HG02938 (cell line): ENCODE measurements around the gene AHNAK2.
"Not testable (repeated sequence)": the region's sequence is repeated elsewhere in the genome, so short reads cannot be mapped to it uniquely, and the experiment has no call there.

ENCODE experiments used
- ATAC-seq: cut with Tn5 transposase; IDR thresholded peaks from one replicate; pipeline ENCODE4 v1.9.1; 2021; ENCODE audit warnings: mild to moderate bottlenecking, moderate library complexity; ENCODE audit not compliant: unreplicated experiment

AHNAK2 gene

DNA sequence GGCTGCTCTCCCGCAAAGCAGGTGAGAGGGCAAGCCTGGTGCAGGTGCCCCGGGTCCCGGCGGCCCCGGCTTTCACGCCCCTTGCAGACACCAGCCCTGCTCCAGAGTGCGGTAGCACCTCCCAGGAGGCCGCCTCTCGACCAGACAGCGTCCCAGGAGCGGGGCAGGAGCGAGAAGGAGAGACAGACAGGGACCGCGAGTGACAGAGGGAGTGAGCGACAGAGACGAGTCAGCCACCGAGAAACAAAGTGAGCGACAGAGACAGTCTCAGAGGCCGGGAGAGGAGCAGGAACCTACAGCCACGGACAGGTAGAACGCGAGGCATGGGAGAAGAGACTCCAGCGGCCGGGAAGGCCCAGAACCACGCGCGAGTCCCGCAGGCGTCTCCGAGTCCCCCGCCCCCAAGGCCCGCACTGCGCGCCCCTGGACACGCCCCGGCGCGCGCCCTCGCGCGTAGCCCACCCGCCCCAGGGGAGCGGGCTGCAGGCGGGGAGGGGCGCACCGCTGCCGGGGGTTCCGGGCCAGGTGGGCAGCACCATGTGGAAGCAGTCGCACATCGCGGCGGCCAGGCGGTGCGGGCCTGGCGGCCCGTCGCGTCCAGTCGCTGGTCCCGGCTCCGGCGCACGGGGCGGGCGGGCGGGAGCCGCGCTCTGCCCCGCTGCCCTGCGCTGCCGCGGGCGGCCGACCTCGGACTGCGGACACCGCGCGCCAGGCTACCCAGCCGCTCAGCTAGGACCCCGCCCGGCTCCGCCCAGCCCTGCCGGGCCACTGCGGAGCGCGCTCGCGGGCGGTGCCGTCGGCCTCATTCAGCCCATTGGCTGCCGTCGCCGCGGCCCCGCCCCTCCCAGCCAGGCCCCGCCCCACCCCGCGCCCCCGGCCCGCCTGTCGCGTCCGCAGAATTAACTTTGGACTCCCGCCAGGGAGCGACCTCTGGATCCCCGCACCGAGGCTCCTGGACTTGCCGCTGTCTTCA, at the start of gene AHNAK2:
Gene AHNAK2 (minus strand): TSS at position 694 of the 973 bp plus-strand sequence. CDS start 137 bp downstream, at position 557.
- ATAC-seq: no peak

DNA sequence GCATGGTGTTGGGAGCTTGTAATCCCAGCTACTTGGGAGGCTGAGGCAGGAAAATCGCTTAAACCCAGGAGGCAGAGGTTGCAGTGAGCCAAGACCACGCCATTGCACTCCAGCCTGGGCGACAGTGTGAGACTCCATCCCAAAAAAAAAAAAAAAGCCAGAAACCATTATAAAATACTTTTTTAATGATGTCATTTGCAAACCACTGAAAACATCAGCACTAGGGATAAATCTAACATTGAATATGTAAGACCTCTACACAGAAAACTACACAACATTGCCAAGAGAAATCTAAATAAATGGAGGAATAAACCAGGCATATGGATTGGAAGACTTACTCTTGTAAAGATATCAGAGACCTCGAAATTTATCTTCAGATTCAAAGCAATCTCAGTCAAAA, 49.5 kb upstream of the AHNAK2 start:
- ATAC-seq: not testable (repeated sequence)

DNA sequence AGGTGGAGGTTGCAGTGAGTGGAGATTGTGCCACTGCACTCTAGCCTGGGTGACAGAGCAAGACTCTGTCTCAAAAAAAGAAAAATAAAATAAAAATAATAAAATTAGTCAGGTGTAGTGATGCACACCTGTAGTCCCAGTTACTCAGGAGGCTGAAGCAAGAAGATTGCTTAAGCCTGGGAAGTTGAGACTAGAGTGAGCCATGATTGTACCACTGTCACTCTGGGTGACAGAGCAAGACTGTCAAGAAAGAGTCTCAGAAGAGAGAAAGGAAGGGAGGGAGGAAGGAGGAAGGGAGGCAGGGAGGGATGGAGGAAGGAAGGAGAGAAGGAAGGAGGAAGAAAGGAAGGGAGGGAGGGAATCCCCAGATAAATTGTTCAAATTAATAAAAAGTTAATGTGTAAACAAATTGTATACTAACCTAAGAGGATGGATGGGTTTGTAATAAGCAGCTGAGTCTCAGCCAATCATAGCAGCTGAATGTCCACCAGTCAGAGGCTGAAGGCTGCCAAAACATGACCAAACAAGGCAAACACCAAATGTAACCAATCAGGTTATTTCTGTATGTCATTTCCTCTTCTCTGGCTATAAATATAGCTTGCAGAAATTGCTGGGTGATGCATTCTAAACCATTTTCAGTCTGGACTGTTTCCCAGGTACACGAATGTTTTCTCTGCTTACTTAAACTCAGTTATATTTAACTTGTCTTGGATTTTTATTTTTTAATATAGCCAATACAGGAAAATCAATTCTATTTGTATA, 48.8 kb upstream of the AHNAK2 start:
- no peak for ATAC-seq

DNA sequence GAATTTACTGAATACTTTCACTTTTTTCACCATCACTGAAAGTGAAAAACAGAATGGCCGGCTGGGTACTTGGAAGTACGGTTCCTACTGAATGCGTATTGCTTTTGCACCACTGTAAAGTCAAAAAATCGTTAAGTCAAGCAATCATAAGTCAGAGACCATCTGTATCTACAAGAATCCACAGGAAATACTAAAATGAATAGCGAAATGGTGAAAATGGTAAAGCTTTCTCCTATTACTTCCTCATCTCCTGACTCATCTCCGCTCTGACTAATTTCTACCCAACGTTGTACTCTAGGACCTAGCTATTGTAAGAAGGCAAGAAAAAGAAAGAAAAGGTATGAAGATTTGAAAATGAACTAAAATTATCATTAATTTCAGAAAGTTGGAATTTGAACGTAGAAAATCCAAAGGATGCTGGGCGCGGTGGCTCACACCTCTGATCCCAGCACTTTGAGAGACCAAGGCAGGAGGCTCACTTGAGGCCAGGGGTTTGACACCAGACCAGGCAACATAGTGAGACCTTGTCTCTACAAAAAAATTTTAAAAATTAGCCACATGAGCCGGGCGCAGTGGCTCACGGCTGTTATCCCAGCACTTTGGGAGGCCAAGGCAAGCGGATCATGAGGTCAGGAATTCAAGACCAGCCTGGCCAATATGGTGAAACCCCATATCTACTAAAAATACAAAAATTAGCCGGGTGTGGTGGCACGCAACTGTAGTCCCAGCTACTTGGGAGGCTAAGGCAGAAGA, 48.0 kb upstream of the AHNAK2 start:
- ATAC-seq: no peak

DNA sequence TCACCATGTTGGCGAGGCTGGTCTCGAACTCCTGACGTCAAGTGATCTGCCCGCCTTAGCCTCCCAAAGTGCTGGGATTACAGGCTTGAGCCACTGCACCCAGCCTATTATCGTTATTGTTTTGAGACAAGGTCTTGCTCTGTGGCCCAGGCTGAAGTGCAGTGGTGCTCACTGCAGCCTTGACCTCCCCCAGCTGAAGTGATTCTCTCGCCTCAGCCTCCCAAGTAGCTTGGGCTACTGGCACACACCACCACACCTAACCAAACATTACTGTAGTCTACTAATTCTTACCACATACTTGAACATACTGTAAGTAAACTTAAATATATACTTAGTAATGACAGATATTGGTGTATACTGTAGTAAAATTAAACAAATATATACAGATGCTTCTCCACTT, 47.3 kb upstream of the AHNAK2 start:
- ATAC-seq: no peak

DNA sequence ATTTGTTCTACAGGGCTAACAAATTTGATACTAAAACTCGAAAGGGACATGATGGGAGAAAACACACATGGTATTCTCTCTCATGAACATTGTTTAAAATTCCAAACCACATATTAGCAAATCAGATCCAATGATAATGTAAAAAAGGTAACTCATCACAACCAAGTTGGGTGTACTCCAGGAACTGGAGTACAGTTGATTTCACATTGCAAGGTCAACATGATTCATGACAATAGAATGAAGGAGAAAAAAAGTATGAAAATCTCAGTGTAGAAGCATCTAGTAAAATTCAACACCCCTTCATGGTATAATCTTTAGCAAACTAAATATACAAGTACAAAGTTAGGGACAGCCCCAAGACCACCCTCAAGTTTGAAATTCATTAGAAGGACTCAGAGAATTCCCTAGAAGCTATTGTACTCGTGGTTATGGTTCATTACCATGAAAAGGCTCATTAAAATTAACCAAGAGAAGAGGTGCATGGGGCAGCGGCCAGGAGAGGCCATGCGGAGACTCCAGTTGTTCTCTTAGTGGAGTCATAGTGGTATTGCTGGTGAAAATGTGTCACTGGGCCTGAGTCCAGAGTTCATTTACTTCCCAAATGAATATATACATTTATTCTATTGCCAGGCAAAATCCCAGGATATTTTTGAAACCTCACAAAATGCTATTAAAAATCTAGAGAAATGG, 45.8 kb upstream of the AHNAK2 start:
- ATAC-seq: no peak

DNA sequence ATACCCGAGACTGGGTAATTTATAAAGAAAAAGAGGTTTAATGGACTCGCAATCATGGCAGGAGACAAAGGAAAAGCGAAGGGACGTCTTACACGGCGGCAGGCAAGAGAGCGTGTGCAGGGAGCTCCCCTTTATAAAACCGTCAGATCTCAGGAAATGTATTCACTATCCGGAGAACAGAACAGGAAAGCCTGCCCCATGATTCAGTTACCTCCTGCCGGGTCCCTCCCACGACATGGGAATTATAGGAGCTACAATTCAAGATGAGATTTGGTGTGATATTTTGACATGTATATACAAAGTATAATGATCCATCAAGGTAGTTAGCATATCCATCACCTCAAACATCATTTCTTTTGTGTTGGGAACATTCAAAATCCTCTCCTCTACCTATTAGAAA, 45.0 kb upstream of the AHNAK2 start:
- ATAC-seq: no peak

DNA sequence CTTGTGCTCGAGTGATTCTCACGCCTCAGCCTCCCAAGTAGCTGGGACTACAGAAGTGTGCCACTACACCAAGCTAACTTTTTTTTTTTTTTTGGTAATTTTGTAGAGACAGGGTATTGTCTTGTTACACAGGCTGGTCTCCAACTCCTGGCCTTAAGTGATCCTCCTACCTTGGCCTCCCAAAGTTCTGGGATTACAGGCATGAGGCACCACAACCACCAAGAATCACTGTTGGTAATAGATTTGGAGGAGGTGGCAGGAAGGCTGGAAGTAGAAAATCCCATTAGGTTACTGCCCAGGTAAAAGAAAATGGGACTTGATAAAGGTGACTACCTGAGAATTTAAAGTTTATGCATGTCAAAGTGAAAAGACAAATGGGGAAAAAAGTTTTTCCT, 44.1 kb upstream of the AHNAK2 start:
- ATAC-seq: no peak

DNA sequence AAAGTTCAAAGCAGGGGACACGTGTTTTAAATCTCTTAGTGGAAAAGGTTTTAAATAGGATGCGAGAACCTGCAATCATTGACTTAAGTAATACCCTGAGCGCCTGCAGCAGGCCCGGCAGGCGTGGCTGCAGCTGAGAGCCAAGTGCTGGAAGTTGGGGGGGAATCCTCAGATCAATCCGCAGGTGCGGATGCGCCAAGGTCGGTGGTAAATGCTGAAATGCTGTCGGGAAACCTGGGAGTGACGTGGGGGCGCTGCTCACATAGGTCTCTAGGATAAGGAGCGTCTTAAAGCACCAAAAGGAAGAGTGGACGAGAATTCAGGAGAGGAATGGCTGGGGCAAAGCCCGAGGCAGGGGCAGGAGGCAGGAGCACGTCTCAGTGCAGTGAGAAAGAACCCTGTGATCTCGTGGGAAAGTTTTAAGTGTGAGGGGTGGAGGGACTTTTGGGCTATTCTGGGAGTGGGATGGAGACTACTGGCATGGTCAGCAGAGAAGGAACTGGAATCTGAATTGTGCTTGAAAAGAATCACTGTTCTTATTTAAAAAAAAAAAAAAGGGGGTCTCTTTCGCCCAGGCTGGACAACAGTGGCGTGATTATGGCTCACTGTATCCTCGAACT, 43.6 kb upstream of the AHNAK2 start:
- ATAC-seq: no peak

DNA sequence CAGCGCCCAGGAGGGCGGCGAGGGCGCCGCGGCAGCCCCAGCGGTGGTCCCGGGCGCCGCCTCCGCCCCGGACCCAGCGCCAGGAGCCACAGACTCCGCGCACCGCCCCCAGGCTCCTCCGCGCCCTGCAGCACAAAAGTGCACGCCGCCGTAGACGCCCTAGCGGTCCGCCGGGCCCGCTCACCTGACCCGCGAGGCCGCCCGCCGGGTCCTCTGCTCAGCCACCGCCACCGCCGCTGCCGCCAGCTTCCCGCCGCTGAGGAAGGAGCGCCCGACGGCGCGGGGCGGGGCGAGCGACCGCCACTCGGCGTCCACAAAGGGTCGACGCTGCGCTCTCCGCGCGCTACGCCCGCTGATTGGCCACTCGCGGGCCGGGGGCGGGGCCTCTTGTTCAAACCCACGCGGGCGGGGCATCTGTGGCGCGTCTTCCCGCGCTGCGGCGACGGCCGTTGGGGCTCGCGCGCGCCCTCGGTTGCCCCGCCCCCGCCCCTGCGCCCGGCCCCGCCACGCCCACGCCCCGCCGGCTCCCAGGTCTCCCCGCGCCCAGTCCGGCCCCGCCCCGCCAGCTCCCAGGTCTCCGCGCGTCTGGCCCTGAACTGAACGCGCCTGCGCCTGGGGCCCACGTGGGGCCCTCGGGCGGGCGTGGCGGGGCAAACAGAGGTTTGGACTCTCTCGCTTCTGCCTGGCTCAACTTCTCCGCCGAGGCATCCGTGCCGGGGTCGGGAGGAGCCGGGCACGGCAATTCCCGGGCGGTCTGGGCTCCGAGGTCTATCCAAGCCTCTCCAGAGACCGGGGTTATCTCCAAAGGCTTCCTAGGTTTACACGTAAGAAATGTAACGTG, 42.9 kb upstream of the AHNAK2 start, which contains the start of gene CDCA4:
Gene CDCA4 (minus strand): TSS at position 269 of the 841 bp plus-strand sequence. CDS start 9,154 bp downstream, outside the sequence.
- ATAC-seq: peak; percentile 58

DNA sequence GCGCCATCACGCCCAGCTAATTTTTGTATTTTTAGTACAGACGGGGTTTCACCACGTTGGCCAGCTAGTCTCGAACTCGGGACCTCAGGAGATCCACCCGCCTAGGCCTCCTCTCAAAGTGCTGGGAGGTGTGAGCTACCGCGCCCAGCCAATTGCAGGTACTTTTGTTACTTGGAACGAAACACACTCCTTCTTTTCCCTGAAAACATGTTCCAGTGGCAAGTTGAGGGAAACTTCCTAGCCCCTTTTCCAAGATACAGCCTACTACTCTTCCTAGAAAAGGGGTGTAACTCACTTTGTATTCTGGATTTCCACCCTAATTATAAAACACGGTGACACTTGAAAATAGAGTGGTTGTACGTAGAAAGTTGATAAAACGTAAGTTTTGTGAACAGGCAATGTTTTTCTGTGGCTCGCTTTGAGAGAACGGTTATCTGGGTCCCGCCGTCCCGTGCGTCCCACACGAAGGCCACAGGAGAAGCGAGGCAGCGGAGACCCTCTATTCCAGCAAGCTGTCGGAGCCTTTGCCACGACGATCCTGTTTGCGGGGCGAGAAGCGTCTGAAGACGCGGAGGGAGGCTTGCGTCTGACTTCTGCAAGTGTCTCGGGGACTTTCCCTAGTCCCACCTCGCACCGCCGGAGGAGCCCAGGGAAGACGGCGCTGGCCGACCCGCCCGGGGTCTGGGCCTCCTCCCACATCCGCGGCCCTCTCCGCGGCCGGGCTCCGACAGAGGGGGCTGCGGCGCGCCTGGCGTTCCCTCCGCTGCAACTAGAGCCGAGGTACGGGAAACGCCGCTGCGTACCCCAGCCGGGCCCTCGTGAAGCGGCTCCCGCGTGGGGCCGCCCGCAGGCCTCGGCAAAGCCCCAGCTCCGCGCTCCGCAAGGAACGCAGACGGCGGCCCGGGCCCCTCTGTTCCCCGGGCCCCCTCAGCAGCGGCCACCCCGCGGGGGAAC, 42.0 kb upstream of the AHNAK2 start:
- peak; percentile 20 for ATAC-seq

DNA sequence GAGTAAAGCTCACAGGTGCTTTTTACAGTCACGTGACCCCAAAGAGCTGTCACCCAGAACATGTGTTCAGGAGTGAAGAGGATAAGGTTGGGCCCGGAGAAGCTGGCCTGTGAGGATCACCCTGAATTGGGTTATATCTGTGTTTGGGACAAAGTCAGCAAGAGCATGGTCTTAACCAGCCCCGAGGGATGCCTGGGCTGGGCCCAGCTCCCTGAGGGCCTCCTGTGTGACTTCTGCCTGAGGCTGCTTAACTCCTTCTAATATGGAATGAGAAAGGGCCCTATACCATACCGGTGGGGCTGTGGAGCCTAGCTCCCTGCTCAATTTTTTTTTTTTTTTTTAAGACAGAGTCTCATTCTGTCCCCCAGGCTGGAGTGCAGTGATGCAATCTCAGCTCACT, 40.2 kb upstream of the AHNAK2 start:
- no peak for ATAC-seq

DNA sequence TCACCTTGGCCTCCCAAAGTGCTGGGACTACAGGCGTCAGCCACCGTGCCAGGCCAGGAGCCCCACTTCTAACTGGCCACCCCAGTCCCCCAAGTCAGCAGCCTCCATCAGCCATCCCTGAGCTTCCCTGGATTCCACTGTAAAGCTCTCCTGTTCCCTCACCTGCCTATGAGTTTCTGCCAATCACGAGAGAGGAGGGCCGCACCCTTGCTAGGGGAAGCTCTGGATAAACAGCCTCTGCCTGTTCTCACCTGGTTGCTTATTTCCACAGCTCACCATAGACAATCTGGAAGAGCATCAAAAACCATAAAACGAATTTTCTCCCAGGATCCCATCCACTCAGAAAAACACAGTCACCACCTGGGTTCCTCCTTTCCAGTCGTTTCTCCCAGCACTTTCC, 37.7 kb upstream of the AHNAK2 start:
- ATAC-seq: no peak

DNA sequence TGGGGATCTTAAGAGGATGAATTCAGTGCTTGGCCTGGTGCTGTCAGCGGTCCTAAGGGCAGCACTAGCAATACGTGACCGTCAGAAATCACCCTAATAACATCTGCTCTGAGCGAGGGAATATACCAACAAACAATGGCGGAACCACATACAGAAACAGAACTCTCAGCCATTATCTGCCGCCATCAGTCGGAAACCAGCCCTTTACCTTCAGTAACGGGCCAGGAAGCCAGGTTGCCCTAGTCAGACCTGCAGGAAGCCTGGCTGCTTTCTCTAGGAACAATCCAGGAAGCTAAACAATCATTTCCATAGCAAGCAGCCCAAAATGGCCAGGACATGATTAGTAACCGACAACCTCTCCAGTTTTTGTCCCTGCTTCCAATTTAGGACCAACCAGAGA, 37.1 kb upstream of the AHNAK2 start:
- no peak for ATAC-seq

DNA sequence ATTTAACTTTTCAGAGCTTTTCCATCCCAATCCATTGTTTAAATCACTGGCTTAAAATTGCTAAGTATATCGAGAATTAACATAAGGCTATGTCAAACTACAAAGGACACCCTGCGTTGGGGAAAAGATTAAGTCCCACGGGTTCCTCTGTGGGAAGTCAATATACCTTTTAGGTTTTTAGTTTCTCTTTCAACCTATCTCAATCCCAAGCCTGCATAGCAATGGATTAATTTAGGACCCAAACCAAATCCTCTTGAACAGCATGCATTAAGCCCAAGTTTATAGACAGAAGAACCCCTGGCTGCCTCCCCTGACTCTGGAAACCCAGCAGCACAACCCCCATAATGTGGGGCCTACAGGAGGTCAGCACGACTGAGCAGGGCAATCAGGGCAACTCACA, 36.5 kb upstream of the AHNAK2 start:
- ATAC-seq: no peak

DNA sequence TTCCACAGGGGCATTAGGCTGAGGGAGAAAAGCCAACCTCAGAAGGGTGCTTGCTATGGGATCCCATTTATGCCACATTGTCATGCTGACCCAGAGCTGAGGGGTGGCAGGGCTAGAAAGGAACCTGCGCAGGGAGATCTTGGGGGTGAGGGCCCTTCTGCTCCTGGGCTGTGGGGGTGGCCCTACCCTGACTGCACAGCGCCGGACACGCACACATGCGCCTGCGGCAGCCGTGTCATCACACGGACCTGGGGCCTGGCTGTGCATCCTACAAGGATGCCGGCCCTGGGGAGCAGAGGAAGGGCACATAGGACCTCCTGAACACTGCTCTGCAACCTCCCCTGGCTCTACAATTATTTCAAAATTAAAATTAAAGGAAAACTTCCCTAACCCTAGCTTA, 35.9 kb upstream of the AHNAK2 start:
- no peak for ATAC-seq

DNA sequence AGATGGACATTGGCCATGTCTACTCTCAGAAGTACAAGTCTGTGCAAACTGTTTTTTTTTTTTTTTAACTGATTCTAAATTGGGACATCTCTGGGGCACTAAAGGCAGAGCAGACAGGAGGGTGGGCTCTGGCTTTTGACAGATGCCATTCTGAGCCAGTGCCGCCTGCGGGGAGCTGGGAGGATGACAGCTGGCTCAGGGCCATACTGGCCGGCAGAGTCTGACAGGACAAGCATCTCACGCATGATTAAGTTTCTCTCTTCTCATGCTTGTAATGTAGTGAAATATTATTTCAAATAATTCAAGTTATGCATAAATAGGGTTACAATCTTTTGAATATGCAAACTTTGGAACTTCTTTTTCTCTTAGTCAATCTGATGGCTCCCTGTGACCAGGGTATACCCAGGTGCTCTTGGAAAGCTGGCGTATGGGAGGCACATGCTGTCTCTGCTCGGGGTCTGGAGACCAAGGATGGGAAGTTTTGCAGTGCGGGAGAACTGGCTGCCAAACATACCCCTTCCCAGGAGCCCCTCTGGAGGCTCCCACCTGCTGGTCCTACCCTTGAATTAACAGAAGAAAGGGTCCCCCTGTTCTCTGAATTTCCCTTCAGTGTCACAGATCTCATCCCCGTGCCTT, 35.1 kb upstream of the AHNAK2 start:
- ATAC-seq: no peak
